H1 (cell line): ENCODE measurements around the gene EXD2. TPM values are rescaled to one million over a fixed set of nuclear protein-coding genes. Genes with fewer than 3 reads are reported as not detected.

ENCODE experiments used
- CTCF ChIA-PET: fragments of 300-600 bp; sonication (Branson Sonifier 250); formaldehyde crosslinking; loops from one replicate; lab custom pipeline; 2021; ENCODE audit not compliant: partially characterized antibody; lab: Charles Lee
- POLR2A ChIA-PET: fragments of 300-600 bp; sonication (Branson Sonifier 250); formaldehyde crosslinking; loops from one replicate; lab custom pipeline; 2021; ENCODE audit warnings: inconsistent platforms; ENCODE audit not compliant: partially characterized antibody; lab: Charles Lee
- DNase-seq, 2 experiments: peaks; one replicate each; pipeline versions ENCODE4 v3.0.0 to v3.0.0-alpha.2; 2010 to 2022; ENCODE audit warnings: low spot score in 2 of 2, low read depth in 1 of 2, mixed read lengths in 1 of 2
- FAIRE-seq: peaks from 2 replicates; lab custom pipeline; 2011; peaks lifted over from hg19 to GRCh38; lab: Jason Lieb, UNC
- H2AFZ ChIP-seq: 2 replicates; pipeline ENCODE4 v1.8.1; 2012; ENCODE audit warnings: low read length, inconsistent platforms
- H2AK5ac ChIP-seq: 2 replicates; pipeline ENCODE4 v1.6.1; 2013; ENCODE audit warnings: low read depth, low read length
- H2BK120ac ChIP-seq: replicated peaks from 2 replicates; pipeline ENCODE3; 2013; ENCODE audit warnings: low read depth, low read length, inconsistent platforms
- H2BK12ac ChIP-seq: 2 replicates; pipeline ENCODE4 v1.6.1; 2013; ENCODE audit warnings: low read depth, low read length
- H2BK15ac ChIP-seq: 2 replicates; pipeline ENCODE4 v1.6.1; 2013; ENCODE audit warnings: low read length
- H2BK20ac ChIP-seq: 2 replicates; pipeline ENCODE4 v1.6.1; 2013; ENCODE audit warnings: low read length
- H2BK5ac ChIP-seq: 2 replicates; pipeline ENCODE4 v1.6.1; 2013; ENCODE audit warnings: low read depth, low read length
- H3K14ac ChIP-seq: 2 replicates; pipeline ENCODE4 v1.6.1; 2013; ENCODE audit warnings: inconsistent platforms; ENCODE audit not compliant: insufficient read length
- H3K18ac ChIP-seq: 2 replicates; pipeline ENCODE4 v1.6.1; 2013; ENCODE audit warnings: low read length; ENCODE audit errors: extremely low read depth
- H3K23ac ChIP-seq: 2 replicates; pipeline ENCODE4 v1.6.1; 2013; ENCODE audit warnings: inconsistent platforms; ENCODE audit not compliant: insufficient read length
- H3K23me2 ChIP-seq: 2 replicates; pipeline ENCODE4 v1.6.1; 2013; ENCODE audit warnings: low read depth, low read length
- H3K27ac ChIP-seq: 2 replicates; pipeline ENCODE4 v1.6.1; 2011; ENCODE audit warnings: low read depth, low read length, inconsistent platforms
- H3K27me3 ChIP-seq, 4 experiments: replicated peaks in 1 of 4; 1 replicate in 1 of 4; 2 replicates in 3 of 4; pipeline versions ENCODE4 v1.6.1 to v1.8.1; 2011 to 2013; ENCODE audit warnings: low read length in 3 of 4, mild to moderate bottlenecking in 3 of 4, inconsistent platforms in 2 of 4, mixed read lengths in 2 of 4, moderate library complexity in 1 of 4; ENCODE audit not compliant: control insufficient read depth in 3 of 4, insufficient read depth in 3 of 4; ENCODE audit errors: extremely low read depth in 1 of 4
- H3K36me3 ChIP-seq, 4 experiments: 2 replicates each; pipeline versions ENCODE4 v1.6.1 to v1.8.1; 2011 to 2013; ENCODE audit warnings: mild to moderate bottlenecking in 4 of 4, low read length in 3 of 4, moderate library complexity in 2 of 4, control low read depth in 1 of 4, inconsistent platforms in 1 of 4; ENCODE audit not compliant: insufficient read depth in 4 of 4, control insufficient read depth in 2 of 4
- H3K4ac ChIP-seq: replicated peaks from 2 replicates; pipeline ENCODE3; 2013; ENCODE audit warnings: low read length, low read depth, mixed read lengths, inconsistent platforms; ENCODE audit not compliant: insufficient read length
- H3K4me1 ChIP-seq, 4 experiments: replicated peaks in 1 of 4; 1 replicate in 1 of 4; 2 replicates in 3 of 4; pipeline versions ENCODE4 v1.6.1 to v1.8.1; 2011 to 2013; ENCODE audit warnings: low read length in 3 of 4, inconsistent platforms in 2 of 4, mixed read lengths in 1 of 4; ENCODE audit not compliant: insufficient read depth in 4 of 4, control insufficient read depth in 3 of 4
- H3K4me2 ChIP-seq, 2 experiments: 2 replicates each; pipeline versions ENCODE4 v1.6.1 to v1.8.1; 2011 to 2013; ENCODE audit warnings: low read depth in 2 of 2, low read length in 2 of 2, control low read depth in 1 of 2, inconsistent platforms in 1 of 2, mild to moderate bottlenecking in 1 of 2; ENCODE audit not compliant: insufficient read depth in 1 of 2
- H3K4me3 ChIP-seq, 4 experiments: fragments of 200-600, 300-600 bp in 1 of 4; sonication (generic), shearing (Covaris generic), sonication (Bioruptor Twin) in 1 of 4; 2 replicates each; pipeline versions ENCODE4 v1.5.1 to v1.8.1; 2011 to 2016; ENCODE audit warnings: low read length in 4 of 4, low read depth in 3 of 4, control low read depth in 2 of 4, inconsistent platforms in 2 of 4, mild to moderate bottlenecking in 2 of 4, mixed read lengths in 1 of 4, moderate library complexity in 1 of 4; ENCODE audit not compliant: insufficient read depth in 2 of 4; ENCODE audit errors: extremely low read depth in 1 of 4
- H3K56ac ChIP-seq: replicated peaks from 2 replicates; pipeline ENCODE3; 2013; ENCODE audit warnings: low read depth, mild to moderate bottlenecking, mixed read lengths, low read length, inconsistent platforms; ENCODE audit not compliant: insufficient read length
- H3K79me1 ChIP-seq: 2 replicates; pipeline ENCODE4 v1.6.1; 2013; ENCODE audit warnings: low read depth, low read length, control low read depth
- H3K79me2 ChIP-seq, 2 experiments: 2 replicates each; pipeline versions ENCODE4 v1.6.1 to v1.8.1; 2012 to 2013; ENCODE audit warnings: low read length in 2 of 2, mild to moderate bottlenecking in 2 of 2, inconsistent platforms in 1 of 2; ENCODE audit not compliant: insufficient read depth in 2 of 2, control insufficient read depth in 1 of 2
- H3K9ac ChIP-seq, 4 experiments: replicated peaks in 1 of 4; 1 replicate in 1 of 4; 2 replicates in 3 of 4; pipeline versions ENCODE4 v1.6.1 to v1.8.1; 2011 to 2013; ENCODE audit warnings: low read depth in 3 of 4, low read length in 3 of 4, control low read depth in 2 of 4, mild to moderate bottlenecking in 2 of 4, moderate library complexity in 2 of 4, inconsistent platforms in 1 of 4; ENCODE audit errors: extremely low read depth in 1 of 4
- H3K9me3 ChIP-seq, 2 experiments: 2 replicates each; pipeline versions ENCODE4 v1.6.1 to v1.8.1; 2012 to 2013; ENCODE audit warnings: mild to moderate bottlenecking in 2 of 2, moderate library complexity in 2 of 2, control low read depth in 1 of 2, inconsistent platforms in 1 of 2, low read depth in 1 of 2, low read length in 1 of 2, mixed read lengths in 1 of 2; ENCODE audit not compliant: insufficient read depth in 2 of 2
- H4K20me1 ChIP-seq, 2 experiments: replicated peaks in 1 of 2; 2 replicates each; pipeline versions ENCODE3 to v1.8.1; 2011 to 2013; ENCODE audit warnings: inconsistent platforms in 2 of 2, low read length in 2 of 2, mild to moderate bottlenecking in 1 of 2; ENCODE audit not compliant: insufficient read depth in 2 of 2, control insufficient read depth in 1 of 2
- H4K5ac ChIP-seq: 2 replicates; pipeline ENCODE4 v1.6.1; 2013; ENCODE audit warnings: low read length, low read depth, mixed read lengths, inconsistent platforms; ENCODE audit not compliant: insufficient read length
- H4K8ac ChIP-seq: 2 replicates; pipeline ENCODE4 v1.8.0; 2013; ENCODE audit warnings: mild to moderate bottlenecking, moderate library complexity, low read length, inconsistent platforms; ENCODE audit not compliant: insufficient read depth; ENCODE audit errors: extremely low read depth
- H4K91ac ChIP-seq: replicated peaks from 2 replicates; pipeline ENCODE3; 2013; ENCODE audit warnings: low read length, mixed read lengths, inconsistent platforms; ENCODE audit not compliant: insufficient read length
- ASH2L ChIP-seq: fragments of 200-600, 300-600 bp; sonication (generic); IDR thresholded peaks from one replicate; pipeline ENCODE4 v1.7.1; 2017; ENCODE audit warnings: low read length
- BRCA1 ChIP-seq: IDR thresholded peaks from 2 replicates; pipeline ENCODE4 v1.6.1; 2012; ENCODE audit warnings: low read depth, low read length, improper control_type of control experiment
- GTF2F1 ChIP-seq: IDR thresholded peaks from 2 replicates; pipeline ENCODE4 v1.6.1; 2012; ENCODE audit warnings: low read depth, low read length, improper control_type of control experiment, borderline replicate concordance
- HDAC2 ChIP-seq, 2 experiments: fragments of 300-600 bp in 1 of 2; sonication (generic) in 1 of 2; IDR thresholded peaks; 2 replicates each; pipeline ENCODE4 v1.6.1; 2011 to 2012; ENCODE audit warnings: low read depth in 2 of 2, low read length in 2 of 2, mild to moderate bottlenecking in 2 of 2, moderate library complexity in 2 of 2, borderline replicate concordance in 1 of 2, inconsistent platforms in 1 of 2
- KDM5A ChIP-seq: fragments of 200-600 bp; IDR thresholded peaks from 2 replicates; pipeline ENCODE4 v1.7.1; 2012; ENCODE audit warnings: mild to moderate bottlenecking, low read length, inconsistent platforms, mixed read lengths
- NANOG ChIP-seq: IDR thresholded peaks from 2 replicates; pipeline ENCODE4 v1.6.1; 2011; ENCODE audit warnings: low read length, low read depth, mild to moderate bottlenecking, inconsistent platforms; ENCODE audit not compliant: insufficient read depth, poor library complexity, severe bottlenecking
- RAD21 ChIP-seq, 2 experiments: IDR thresholded peaks in 1 of 2; conservative IDR thresholded peaks in 1 of 2; 2 replicates each; pipeline ENCODE4 v1.6.1; 2011; ENCODE audit warnings: low read depth in 2 of 2, low read length in 2 of 2, improper control_type of control experiment in 1 of 2, inconsistent platforms in 1 of 2, mild to moderate bottlenecking in 1 of 2, moderate library complexity in 1 of 2
- RFX5 ChIP-seq: IDR thresholded peaks from 2 replicates; pipeline ENCODE4 v1.6.1; 2011; ENCODE audit warnings: low read depth, low read length, improper control_type of control experiment, borderline replicate concordance
- TAF1 ChIP-seq: IDR thresholded peaks from 2 replicates; pipeline ENCODE4 v1.6.1; 2011; ENCODE audit warnings: mild to moderate bottlenecking, low read depth, low read length
- polyA plus RNA-seq, 7 experiments: library from polyadenylated mRNA; depleted of rRNA in 3 of 7; stranded (reverse) in 5 of 7; unstranded in 2 of 7; fragments of >200 nt in 5 of 7; fragments of 200-250 nt in 2 of 7; gene quantifications; 1 replicate in 5 of 7; 2 replicates in 1 of 7; 4 replicates in 1 of 7; pipeline versions ENCODE4 v1.2.1 to v1.2.3, GENCODE V29; 2011 to 2013; ENCODE audit warnings: missing spikeins in 2 of 7, mixed read lengths in 2 of 7
- total RNA-seq: library from RNA; stranded (reverse); fragmentation: NEBNext Ultra II Directional; extraction: Animal tissue kit (Norgen Biotek cat#: 25700); gene quantifications from 2 replicates; pipeline ENCODE4 v1.2.1, GENCODE V29; 2021
- TF ChIP-seq, protein P1 (sequence below), 3 experiments: IDR thresholded peaks; 1 replicate in 2 of 3; 2 replicates in 1 of 3; pipeline versions ENCODE4 v1.5.1 to v1.6.1; 2011; ENCODE audit warnings: low read length in 3 of 3, mild to moderate bottlenecking in 3 of 3, inconsistent platforms in 2 of 3, low read depth in 1 of 3, moderate library complexity in 1 of 3; ENCODE audit not compliant: insufficient read depth in 1 of 3; ENCODE audit errors: control extremely low read depth in 1 of 3
- TF ChIP-seq, protein P2 (sequence below): IDR thresholded peaks from 2 replicates; pipeline ENCODE4 v1.6.1; 2011; ENCODE audit warnings: low read length, improper control_type of control experiment

EXD2 gene
- total and polyA plus RNA-seq, 2 of the 8 experiments (the other 6 are each of a cell fraction or from before 2014, with no cell fraction given), result 11.9 to 25.9 TPM

DNA sequence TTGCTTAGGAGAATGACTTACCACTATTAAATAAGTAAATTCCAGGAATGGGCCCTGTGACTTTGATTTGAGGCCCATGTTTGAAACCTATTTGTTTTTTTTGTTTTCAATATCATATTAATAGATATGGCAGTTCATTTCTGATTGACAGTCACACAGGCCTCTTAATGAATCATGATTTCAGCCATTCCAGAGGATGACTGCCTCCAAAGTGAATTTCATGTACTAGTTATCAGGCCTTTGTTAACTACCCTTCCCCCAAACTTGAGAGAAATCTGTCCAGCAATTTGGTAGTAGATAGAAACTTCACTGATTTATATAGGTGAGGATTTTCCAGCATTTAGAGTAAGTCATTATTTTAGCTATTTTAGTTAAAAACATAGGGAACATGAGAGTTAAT, 42.8 kb downstream of the EXD2 start:
- Histone ChIP-seq H3K36me3 (peaks cover 4 to 55% (median 19%) of the 10 kb centered on the region in 4 experiments; a peak in 6 of 8 replicates), H2AFZ (no peak overlapping the region), H2BK15ac (no peak overlapping the region), H3K79me1 (no peaks in the 10 kb centered on the region), H3K18ac (no peak overlapping the region), H3K23ac (no peak overlapping the region), H2BK12ac (no peak overlapping the region), H3K9me3 (no peaks in the 10 kb centered on the region), H3K4me2 (no peak overlapping the region), H3K4ac (no peak overlapping the region), H3K23me2 (no peaks in the 10 kb centered on the region), H3K4me1 (no peaks in the 10 kb centered on the region), H2BK5ac (no peak overlapping the region), H2BK20ac (no peak overlapping the region), H4K20me1 (peaks cover 0 to 1% of the 10 kb centered on the region in 2 experiments), H3K79me2 (no peaks in the 10 kb centered on the region), H3K27ac (no peak overlapping the region), H4K5ac (no peak overlapping the region), H3K14ac (no peak overlapping the region), H4K8ac (no peak overlapping the region), H3K9ac (no peak overlapping the region), H4K91ac (no peak overlapping the region), H3K56ac (no peak overlapping the region), H3K4me3 (no peak overlapping the region), H2AK5ac (no peak overlapping the region), H3K27me3 (no peaks in the 10 kb centered on the region), H2BK120ac (no peak overlapping the region)
- no peak for DNase-seq
- POLR2A ChIA-PET, result no interaction called here
- CTCF ChIA-PET, result interaction anchor here (1.2 to 2.5 kb wide), 2 partner anchors 9 to 84 kb away, joined by 4 to 7 read pairs; no protein-coding TSS in a partner anchor
- FAIRE-seq, result no peak
- TF ChIP-seq GTF2F1 (no peak), HDAC2 (IDR thresholded peaks at IDR 0.05; ENCODE audit: borderline replicate concordance in 1 of 2, low read depth in 2 of 2, low read length in 2 of 2) (no peak), NANOG (no peak), RFX5 (no peak), TAF1 (no peak), ASH2L (no peak), RAD21 (IDR thresholded peaks at IDR 0.05 in 1 of 2, conservative IDR thresholded peaks at IDR 0.05 in 1 of 2; ENCODE audit: low read depth in 2 of 2, low read length in 2 of 2) (no peak), BRCA1 (no peak), KDM5A (no peak)
- TF ChIP-seq, protein P1, sequence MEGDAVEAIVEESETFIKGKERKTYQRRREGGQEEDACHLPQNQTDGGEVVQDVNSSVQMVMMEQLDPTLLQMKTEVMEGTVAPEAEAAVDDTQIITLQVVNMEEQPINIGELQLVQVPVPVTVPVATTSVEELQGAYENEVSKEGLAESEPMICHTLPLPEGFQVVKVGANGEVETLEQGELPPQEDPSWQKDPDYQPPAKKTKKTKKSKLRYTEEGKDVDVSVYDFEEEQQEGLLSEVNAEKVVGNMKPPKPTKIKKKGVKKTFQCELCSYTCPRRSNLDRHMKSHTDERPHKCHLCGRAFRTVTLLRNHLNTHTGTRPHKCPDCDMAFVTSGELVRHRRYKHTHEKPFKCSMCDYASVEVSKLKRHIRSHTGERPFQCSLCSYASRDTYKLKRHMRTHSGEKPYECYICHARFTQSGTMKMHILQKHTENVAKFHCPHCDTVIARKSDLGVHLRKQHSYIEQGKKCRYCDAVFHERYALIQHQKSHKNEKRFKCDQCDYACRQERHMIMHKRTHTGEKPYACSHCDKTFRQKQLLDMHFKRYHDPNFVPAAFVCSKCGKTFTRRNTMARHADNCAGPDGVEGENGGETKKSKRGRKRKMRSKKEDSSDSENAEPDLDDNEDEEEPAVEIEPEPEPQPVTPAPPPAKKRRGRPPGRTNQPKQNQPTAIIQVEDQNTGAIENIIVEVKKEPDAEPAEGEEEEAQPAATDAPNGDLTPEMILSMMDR (IDR thresholded peaks at IDR 0.05; ENCODE audit: control extremely low read depth in 1 of 3, insufficient read depth in 1 of 3, low read depth in 1 of 3, low read length in 3 of 3), result no peak
- TF ChIP-seq, protein P2, sequence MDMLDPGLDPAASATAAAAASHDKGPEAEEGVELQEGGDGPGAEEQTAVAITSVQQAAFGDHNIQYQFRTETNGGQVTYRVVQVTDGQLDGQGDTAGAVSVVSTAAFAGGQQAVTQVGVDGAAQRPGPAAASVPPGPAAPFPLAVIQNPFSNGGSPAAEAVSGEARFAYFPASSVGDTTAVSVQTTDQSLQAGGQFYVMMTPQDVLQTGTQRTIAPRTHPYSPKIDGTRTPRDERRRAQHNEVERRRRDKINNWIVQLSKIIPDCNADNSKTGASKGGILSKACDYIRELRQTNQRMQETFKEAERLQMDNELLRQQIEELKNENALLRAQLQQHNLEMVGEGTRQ, result no peak
